ENCODE measurements around the gene CCT3.

- TF ChIP-seq FOS (IDR thresholded peaks at IDR 0.05; ENCODE audit: borderline replicate concordance, extremely low read depth, insufficient read length) (no peak), CREB1 (IDR thresholded peaks at IDR 0.05; ENCODE audit: low read depth) (no peak), RAD51 (IDR thresholded peaks at IDR 0.05) (no peak), CTCF (IDR thresholded peaks at IDR 0.05 in 2 of 3, conservative IDR thresholded peaks at IDR 0.05 in 1 of 3; ENCODE audit: control insufficient read depth in 2 of 3, extremely low read depth in 1 of 3, insufficient read depth in 1 of 3, low read depth in 3 of 3, low read length in 3 of 3) (no peak), SRF (IDR thresholded peaks at IDR 0.05; ENCODE audit: low read depth in 2 of 2, low read length in 2 of 2) (no peak)
These were observed 45.0 kb downstream of the CCT3 start for GRCh38 chr1:156293098-156293434.

Measured in GM12878 (cell line).